Measurements from ENCODE around the gene TWF2. TPM values are rescaled to one million over a fixed set of nuclear protein-coding genes. Genes with fewer than 3 reads are reported as not detected.

Gene TWF2
- total RNA-seq, 1 donor from 2014 or later: 26.6 TPM

DNA sequence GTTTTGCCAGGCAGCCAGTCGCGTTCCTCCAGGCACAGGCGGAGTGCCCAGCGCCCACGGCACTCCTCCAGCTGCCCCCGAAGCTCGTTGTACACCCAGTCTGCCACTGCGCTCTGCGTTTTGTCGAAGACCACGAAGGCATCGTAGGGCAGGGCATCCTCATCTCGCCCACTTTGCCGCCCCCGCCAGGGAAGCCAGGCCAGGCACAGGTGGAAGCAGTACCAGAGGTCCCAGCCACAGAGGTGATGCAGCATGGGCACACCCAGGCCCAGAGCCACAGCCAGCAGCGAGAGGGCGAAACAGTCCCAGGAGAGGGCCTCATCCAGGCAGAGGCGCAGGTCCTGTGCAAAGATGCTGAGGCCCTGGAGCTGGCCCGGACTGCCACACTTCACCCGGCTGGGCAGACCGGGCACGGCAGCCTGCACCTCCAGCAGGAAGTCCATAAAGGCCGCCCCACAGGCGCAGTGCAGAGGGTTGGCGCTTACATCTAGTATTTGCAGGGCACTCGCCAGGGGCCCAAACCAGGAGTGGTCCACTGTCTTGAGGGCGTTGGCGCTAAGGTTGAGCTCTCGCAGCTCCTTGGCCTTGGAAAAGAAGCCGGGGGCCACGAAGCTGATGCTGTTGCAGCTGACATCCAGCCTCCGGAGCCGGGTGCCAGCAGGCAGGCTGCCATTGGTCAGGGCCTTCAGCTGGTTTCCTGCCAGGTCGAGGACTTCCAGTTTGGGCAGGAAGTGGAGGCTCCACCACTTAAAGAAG lies 17.2 kb downstream of the TWF2 start:
- DNase-seq (ENCODE audit: low spot score in 2 of 2, unreplicated experiment in 2 of 2): no peak
- H3K4me3 Mint-ChIP-seq: no peak overlapping the region
- TF ChIP-seq CTCF (IDR thresholded peaks at IDR 0.05; ENCODE audit: unreplicated experiment): no peak
- H3K27ac Mint-ChIP-seq: no peak overlapping the region
- H3K27me3 Mint-ChIP-seq (ENCODE audit: low read depth): no peaks in the 10 kb centered on the region
- H3K9me3 Mint-ChIP-seq: no peaks in the 10 kb centered on the region
- H3K36me3 Mint-ChIP-seq: peaks cover 2% of the 10 kb centered on the region
- peaks cover 10% of the 10 kb centered on the region for H3K4me1 Mint-ChIP-seq

DNA sequence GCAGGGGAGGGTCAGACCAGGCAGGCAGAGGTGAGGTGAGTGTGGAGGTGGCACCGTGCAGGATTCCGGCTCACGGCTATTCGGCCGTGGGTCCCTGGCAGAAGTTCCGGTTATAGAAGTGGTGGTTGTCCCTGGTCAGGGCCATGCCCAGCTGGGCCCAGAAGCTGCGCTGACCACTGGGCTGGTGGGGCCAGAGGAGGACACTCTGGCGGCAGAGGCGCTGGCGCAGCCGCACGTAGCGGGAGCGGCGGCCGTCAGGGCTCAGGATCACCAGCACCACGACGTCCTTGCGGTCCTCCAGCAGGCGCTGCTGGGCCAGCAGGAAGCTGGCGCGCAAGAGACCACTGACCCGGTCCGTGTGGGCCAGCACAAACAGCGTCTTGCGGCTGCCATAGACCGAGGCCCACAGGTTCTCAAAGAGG lies 17.8 kb downstream of the TWF2 start:
- H3K27ac Mint-ChIP-seq: no peak overlapping the region
- peaks cover 5% of the 10 kb centered on the region for H3K36me3 Mint-ChIP-seq
- H3K27me3 Mint-ChIP-seq (ENCODE audit: low read depth): no peaks in the 10 kb centered on the region
- H3K4me1 Mint-ChIP-seq: peaks cover 10% of the 10 kb centered on the region
- no peaks in the 10 kb centered on the region for H3K9me3 Mint-ChIP-seq
- TF ChIP-seq CTCF (IDR thresholded peaks at IDR 0.05; ENCODE audit: unreplicated experiment): no peak
- no peak for DNase-seq (ENCODE audit: low spot score in 2 of 2, unreplicated experiment in 2 of 2)
- no peak overlapping the region for H3K4me3 Mint-ChIP-seq

DNA sequence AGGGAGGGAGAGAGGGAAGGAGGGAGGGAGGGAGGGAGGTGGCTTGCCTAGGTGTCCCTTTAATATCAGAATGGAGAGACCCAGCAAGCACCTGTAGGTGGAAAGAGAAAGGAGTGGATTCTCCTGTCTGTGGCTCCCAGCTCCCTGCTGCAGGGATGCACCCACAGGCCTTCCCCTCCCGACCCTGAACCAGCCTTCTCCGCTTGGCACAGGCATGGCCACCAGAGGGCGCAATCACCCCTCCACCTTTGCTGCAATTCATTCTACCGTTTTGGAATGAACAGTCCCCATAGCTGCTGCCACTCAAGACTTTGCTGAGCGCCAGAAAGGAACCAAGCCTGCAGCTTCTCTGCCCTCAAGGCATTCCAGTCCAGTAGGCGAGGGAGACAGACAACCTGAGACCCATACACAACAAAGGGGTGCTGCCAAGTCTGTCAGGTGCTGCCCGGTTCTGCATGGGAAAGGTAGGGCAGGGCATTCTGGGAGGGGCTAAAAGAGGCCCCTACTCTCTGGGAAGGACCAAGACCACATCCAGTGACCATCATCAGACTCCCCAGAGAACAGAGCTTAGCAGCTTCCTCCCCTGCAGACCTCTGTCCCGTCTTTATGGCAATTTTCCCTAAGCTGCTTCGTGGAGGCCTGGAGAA lies 18.5 kb downstream of the TWF2 start:
- peak; percentile 74 to 92 for DNase-seq (ENCODE audit: low spot score in 2 of 2, unreplicated experiment in 2 of 2)
- peaks cover 10% of the 10 kb centered on the region for H3K4me1 Mint-ChIP-seq
- no peak overlapping the region for H3K27ac Mint-ChIP-seq
- H3K9me3 Mint-ChIP-seq: no peaks in the 10 kb centered on the region
- no peak overlapping the region for H3K4me3 Mint-ChIP-seq
- H3K27me3 Mint-ChIP-seq (ENCODE audit: low read depth): no peaks in the 10 kb centered on the region
- TF ChIP-seq CTCF (IDR thresholded peaks at IDR 0.05; ENCODE audit: unreplicated experiment): peak; percentile 82
- H3K36me3 Mint-ChIP-seq: peaks cover 7% of the 10 kb centered on the region

DNA sequence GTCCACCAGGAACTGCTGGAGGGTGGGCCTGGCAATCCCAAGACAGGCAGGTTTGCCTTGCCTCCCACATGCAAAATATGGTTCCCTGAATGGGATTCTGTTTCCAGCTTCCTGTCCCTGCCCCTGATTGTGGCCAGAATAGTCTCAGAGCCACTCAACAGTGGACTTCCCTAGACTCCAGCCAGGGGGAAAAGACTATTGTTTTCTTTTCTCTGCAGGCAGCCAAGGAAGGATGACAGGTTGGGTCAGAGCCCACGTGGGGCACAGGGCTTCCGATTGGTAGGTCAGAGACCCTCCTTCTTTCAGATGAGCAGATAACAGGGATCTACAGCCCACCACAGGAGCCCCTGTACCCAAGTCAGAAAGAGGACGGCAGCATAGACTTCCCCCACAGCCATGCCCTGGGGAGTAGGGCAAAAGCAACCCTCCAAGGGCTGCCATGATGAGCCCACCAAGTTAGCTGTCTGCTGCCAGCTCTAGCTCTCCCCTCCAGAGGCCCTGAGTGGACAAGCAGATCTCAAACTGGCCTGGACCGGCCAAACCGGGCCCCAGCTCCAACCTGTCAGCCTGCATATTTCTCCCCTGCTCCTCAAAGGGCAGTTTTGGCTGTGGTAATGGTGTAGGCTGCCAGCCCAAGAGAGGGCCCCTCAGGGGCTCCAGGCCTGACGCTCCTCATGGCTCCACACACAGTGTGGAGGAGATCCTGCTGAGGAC lies 19.9 kb downstream of the TWF2 start:
- H3K9me3 Mint-ChIP-seq: no peaks in the 10 kb centered on the region
- no peaks in the 10 kb centered on the region for H3K27me3 Mint-ChIP-seq (ENCODE audit: low read depth)
- peak overlapping the region; percentile 78 for H3K27ac Mint-ChIP-seq

DNA sequence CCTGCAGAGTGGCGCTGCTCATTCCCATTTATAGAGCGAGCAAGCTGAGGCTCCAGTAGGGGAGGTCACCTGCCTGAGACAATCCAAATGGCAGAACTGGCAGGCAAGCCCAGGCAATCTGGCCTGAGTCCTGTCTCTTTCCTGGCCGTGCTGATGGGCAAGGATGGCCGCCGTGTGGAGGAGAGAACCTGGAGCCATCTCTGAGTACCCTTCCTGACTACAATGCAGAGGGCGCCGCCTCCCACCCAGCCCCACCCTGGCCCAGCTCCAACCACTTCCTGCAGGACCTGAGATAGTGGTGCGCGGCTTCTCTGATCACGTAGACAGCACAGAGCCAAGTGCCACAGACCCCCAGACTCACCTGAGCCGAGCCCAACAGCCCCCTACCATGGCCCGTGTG lies 20.5 kb downstream of the TWF2 start:
- H3K36me3 Mint-ChIP-seq: peaks cover 23% of the 10 kb centered on the region

More for the DNA sequence above, 19.9 kb downstream of the TWF2 start:
- peaks cover 19% of the 10 kb centered on the region for H3K36me3 Mint-ChIP-seq
- H3K4me1 Mint-ChIP-seq: peaks cover 10% of the 10 kb centered on the region
- TF ChIP-seq CTCF (IDR thresholded peaks at IDR 0.05; ENCODE audit: unreplicated experiment): no peak
- no peak for DNase-seq (ENCODE audit: low spot score in 2 of 2, unreplicated experiment in 2 of 2)
- no peak overlapping the region for H3K4me3 Mint-ChIP-seq

More for the DNA sequence above, 20.5 kb downstream of the TWF2 start:
- no peak for TF ChIP-seq CTCF (IDR thresholded peaks at IDR 0.05; ENCODE audit: unreplicated experiment)
- Mint-ChIP-seq H3K27ac (no peak overlapping the region), H3K4me1 (peaks cover 10% of the 10 kb centered on the region), H3K4me3 (no peak overlapping the region), H3K9me3 (no peaks in the 10 kb centered on the region), H3K27me3 (ENCODE audit: low read depth) (no peaks in the 10 kb centered on the region)
- DNase-seq (ENCODE audit: low spot score in 2 of 2, unreplicated experiment in 2 of 2): no peak
